GM12878 (cell line): ENCODE results near the gene MYLK4. TPM values are rescaled to one million over a fixed set of nuclear protein-coding genes. Genes with fewer than 3 reads are reported as not detected.
A peak's percentile ranks its signal among the peaks of the same experiment; 100 is the strongest.

Source experiments
- BHLHE40 ChIP-seq, 2 experiments: fragments of 450-650 bp in 1 of 2; IDR thresholded peaks; 2 replicates each; pipeline ENCODE4 v1.6.1; 2011 to 2017; ENCODE audit warnings: low read depth in 2 of 2, borderline replicate concordance in 1 of 2, improper control_type of control experiment in 1 of 2, low read length in 1 of 2, mild to moderate bottlenecking in 1 of 2
- CHD2 ChIP-seq: IDR thresholded peaks from 2 replicates; pipeline ENCODE4 v1.6.1; 2011; ENCODE audit warnings: low read depth, low read length, improper control_type of control experiment, borderline replicate concordance
- CREM ChIP-seq: IDR thresholded peaks from 2 replicates; pipeline ENCODE4 v1.6.1; 2014; ENCODE audit warnings: antibody characterized with exemption, low read depth
- E2F8 ChIP-seq: fragments of 450-650 bp; IDR thresholded peaks from 2 replicates; pipeline ENCODE4 v1.6.1; 2018; ENCODE audit warnings: mild to moderate bottlenecking, low read depth, moderate library complexity; ENCODE audit not compliant: partially characterized antibody
- ETV6 ChIP-seq, 2 experiments: fragments of 450-650 bp in 1 of 2; IDR thresholded peaks in 1 of 2; conservative IDR thresholded peaks in 1 of 2; 2 replicates each; pipeline ENCODE4 v1.6.1; 2014; ENCODE audit warnings: antibody characterized with exemption in 1 of 2, borderline replicate concordance in 1 of 2, low read depth in 1 of 2, mild to moderate bottlenecking in 1 of 2, moderate library complexity in 1 of 2
- IRF3 ChIP-seq: fragments of 450-650 bp; IDR thresholded peaks from 2 replicates; pipeline ENCODE4 v1.6.1; 2014; ENCODE audit warnings: mild to moderate bottlenecking
- KDM1A ChIP-seq: fragments of 200-600 bp; sonication (generic); IDR thresholded peaks from 2 replicates; pipeline ENCODE4 v1.6.1; 2016; ENCODE audit warnings: borderline replicate concordance
- NFIC ChIP-seq: IDR thresholded peaks from 2 replicates; pipeline ENCODE4 v1.6.1; 2012; ENCODE audit warnings: low read depth, mild to moderate bottlenecking, inconsistent platforms, low read length, moderate library complexity
- PAX5 ChIP-seq: IDR thresholded peaks from 2 replicates; pipeline ENCODE4 v1.6.1; 2011; ENCODE audit warnings: low read depth, low read length, borderline replicate concordance
- PML ChIP-seq: IDR thresholded peaks from 2 replicates; pipeline ENCODE4 v1.6.1; 2012; ENCODE audit warnings: low read length, inconsistent platforms
- RCOR1 ChIP-seq: conservative IDR thresholded peaks from 2 replicates; pipeline ENCODE4 v1.6.1; 2012; ENCODE audit warnings: low read depth, low read length, improper control_type of control experiment
- STAT3 ChIP-seq: IDR thresholded peaks from 2 replicates; pipeline ENCODE4 v1.6.1; 2011; ENCODE audit warnings: low read depth, low read length, improper control_type of control experiment
- USF1 ChIP-seq: IDR thresholded peaks from 2 replicates; pipeline ENCODE4 v1.6.1; 2011; ENCODE audit warnings: borderline replicate concordance, low read depth, mild to moderate bottlenecking, moderate library complexity, mixed read lengths, low read length; ENCODE audit not compliant: insufficient read depth; ENCODE audit errors: extremely low read length
- ZNF207 ChIP-seq: fragments of 450-650 bp; IDR thresholded peaks from 2 replicates; pipeline ENCODE4 v1.6.1; 2014; ENCODE audit warnings: antibody characterized with exemption, mild to moderate bottlenecking, borderline replicate concordance
- polyA plus RNA-seq, 11 experiments: library from polyadenylated mRNA; depleted of rRNA in 4 of 11; unstranded in 6 of 11; stranded (reverse) in 5 of 11; fragments of >200 nt; fragmentation: Nextera tagmentation in 4 of 11; fragmentation: Illumina TruSeq in 1 of 11; extraction: Ambion mirVana in 4 of 11; extraction: Trizol in 1 of 11; gene quantifications; 1 replicate in 1 of 11; 2 replicates in 10 of 11; pipeline versions ENCODE4 v1.2.1 to v1.2.3, GENCODE V29; 2011 to 2016; ENCODE audit warnings: inconsistent platforms in 2 of 11, missing spikeins in 2 of 11, low read depth in 1 of 11
- total RNA-seq, 4 experiments: library from RNA; depleted of rRNA in 3 of 4; stranded (reverse); fragments of >200 nt in 3 of 4; fragmentation: Illumina TruSeq in 1 of 4; extraction: Trizol in 1 of 4; gene quantifications; 2 replicates each; pipeline versions ENCODE4 v1.2.1 to v1.2.3, GENCODE V29; 2013 to 2021
- TF ChIP-seq, protein P1 (sequence below): fragments of 450-650 bp; IDR thresholded peaks from 2 replicates; pipeline ENCODE4 v1.6.1; 2016; ENCODE audit warnings: mild to moderate bottlenecking

The MYLK4 gene
- total and polyA plus RNA-seq, 10 of the 15 experiments (the other 5 are each of a cell fraction or from before 2014, with no cell fraction given): under 0.01 to 0.09 (median 0.05) TPM; not detected in 1

- TF ChIP-seq NFIC (no peak), CREM (no peak), ZNF207 (no peak), CHD2 (no peak), ETV6 (conservative IDR thresholded peaks at IDR 0.05 in 1 of 2, IDR thresholded peaks at IDR 0.05 in 1 of 2; ENCODE audit: borderline replicate concordance in 1 of 2, low read depth in 1 of 2) (no peak), PAX5 (peak; percentile 99), RCOR1 (no peak), STAT3 (no peak), BHLHE40 (IDR thresholded peaks at IDR 0.05; ENCODE audit: borderline replicate concordance in 1 of 2, low read depth in 2 of 2, low read length in 1 of 2) (0 out of 4 replicates have a peak, but pooled peaks of 1 of the 2 experiments have one; percentile 15), USF1 (no peak), IRF3 (no peak), KDM1A (no peak), PML (no peak), E2F8 (no peak)
- TF ChIP-seq, protein P1, sequence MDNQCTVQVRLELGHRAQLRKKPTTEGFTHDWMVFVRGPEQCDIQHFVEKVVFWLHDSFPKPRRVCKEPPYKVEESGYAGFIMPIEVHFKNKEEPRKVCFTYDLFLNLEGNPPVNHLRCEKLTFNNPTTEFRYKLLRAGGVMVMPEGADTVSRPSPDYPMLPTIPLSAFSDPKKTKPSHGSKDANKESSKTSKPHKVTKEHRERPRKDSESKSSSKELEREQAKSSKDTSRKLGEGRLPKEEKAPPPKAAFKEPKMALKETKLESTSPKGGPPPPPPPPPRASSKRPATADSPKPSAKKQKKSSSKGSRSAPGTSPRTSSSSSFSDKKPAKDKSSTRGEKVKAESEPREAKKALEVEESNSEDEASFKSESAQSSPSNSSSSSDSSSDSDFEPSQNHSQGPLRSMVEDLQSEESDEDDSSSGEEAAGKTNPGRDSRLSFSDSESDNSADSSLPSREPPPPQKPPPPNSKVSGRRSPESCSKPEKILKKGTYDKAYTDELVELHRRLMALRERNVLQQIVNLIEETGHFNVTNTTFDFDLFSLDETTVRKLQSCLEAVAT: no peak
- TF ChIP-seq, all 136 proteins: peak for 6
Measured at GRCh38 chr6:2749969-2750600, 637 bp downstream of the MYLK4 start (continued).
